IMR-90 (cell line): Measurements from ENCODE around the gene VTCN1. TPM values are rescaled to one million over a fixed set of nuclear protein-coding genes. Genes with fewer than 3 reads are reported as not detected.

Experiments
- ATAC-seq: fragments of 200-7000 bp; cut with Tn5 transposase; 2 replicates; pipeline ENCODE4 v1.9.1; 2020; ENCODE audit warnings: low read depth, mild to moderate bottlenecking, moderate library complexity
- BruUV-seq: library from RNA; stranded (reverse); fragments of 400-500 nt; replicated peaks from 2 replicates; lab custom pipeline; 2021; lab: Mats Ljungman, UMichigan
- CTCF ChIA-PET: fragments of 300-600 bp; formaldehyde crosslinking; extraction: SDS; loops from one replicate; lab custom pipeline; 2021; ENCODE audit warnings: antibody characterized with exemption; lab: Yijun Ruan, JAX
- POLR2A ChIA-PET: fragments of 300-600 bp; sonication (Branson Sonifier 250); formaldehyde crosslinking; loops from one replicate; lab custom pipeline; 2022; ENCODE audit warnings: antibody characterized with exemption; ENCODE audit not compliant: unreplicated experiment; lab: Charles Lee
- DNase-seq: peaks from one replicate; pipeline ENCODE4 v3.0.0; 2013
- H2AFZ ChIP-seq: replicated peaks from 2 replicates; pipeline ENCODE3; 2013; ENCODE audit warnings: low read length, mild to moderate bottlenecking; ENCODE audit not compliant: poor library complexity
- H2AK5ac ChIP-seq: 2 replicates; pipeline ENCODE4 v1.6.1; 2013; ENCODE audit warnings: low read depth, low read length, inconsistent platforms
- H2AK9ac ChIP-seq: replicated peaks from 2 replicates; pipeline ENCODE3; 2013; ENCODE audit warnings: mild to moderate bottlenecking, low read depth, low read length, moderate library complexity; ENCODE audit not compliant: poor library complexity
- H2BK120ac ChIP-seq: 2 replicates; pipeline ENCODE4 v1.6.1; 2013; ENCODE audit warnings: low read depth, low read length, inconsistent platforms
- H2BK15ac ChIP-seq: 3 replicates; pipeline ENCODE4 v1.6.1; 2013; ENCODE audit warnings: low read depth, low read length, inconsistent platforms
- H2BK20ac ChIP-seq: 2 replicates; pipeline ENCODE4 v1.6.1; 2013; ENCODE audit warnings: low read depth, mild to moderate bottlenecking, inconsistent platforms, low read length, moderate library complexity
- H2BK5ac ChIP-seq: 2 replicates; pipeline ENCODE4 v1.6.1; 2013; ENCODE audit warnings: mild to moderate bottlenecking, low read depth, low read length, inconsistent platforms; ENCODE audit not compliant: poor library complexity, severe bottlenecking
- H3K14ac ChIP-seq: replicated peaks from 2 replicates; pipeline ENCODE4 v1.6.1; 2013; ENCODE audit warnings: low read depth, low read length, inconsistent platforms
- H3K18ac ChIP-seq: 2 replicates; pipeline ENCODE4 v1.6.1; 2013; ENCODE audit warnings: low read depth, low read length, control low read depth
- H3K23ac ChIP-seq: 2 replicates; pipeline ENCODE4 v1.6.1; 2013; ENCODE audit warnings: low read depth, low read length, inconsistent platforms
- H3K27ac ChIP-seq: 2 replicates; pipeline ENCODE4 v1.5.1; 2013; ENCODE audit warnings: mild to moderate bottlenecking, control low read depth, low read length; ENCODE audit not compliant: insufficient read depth
- H3K27me3 ChIP-seq: 2 replicates; pipeline ENCODE4 v1.6.1; 2013; ENCODE audit warnings: low read length; ENCODE audit not compliant: control insufficient read depth, insufficient read depth
- H3K36me3 ChIP-seq: 2 replicates; pipeline ENCODE4 v1.6.1; 2013; ENCODE audit warnings: low read length, mixed read lengths; ENCODE audit not compliant: control insufficient read depth, insufficient read depth
- H3K4ac ChIP-seq: 2 replicates; pipeline ENCODE4 v1.6.1; 2013; ENCODE audit warnings: low read depth, low read length, inconsistent platforms
- H3K4me1 ChIP-seq: 2 replicates; pipeline ENCODE4 v1.6.1; 2013; ENCODE audit warnings: low read length, mixed read lengths; ENCODE audit not compliant: control insufficient read depth, insufficient read depth
- H3K4me2 ChIP-seq: 2 replicates; pipeline ENCODE4 v1.6.1; 2013; ENCODE audit warnings: low read depth, mild to moderate bottlenecking, control low read depth, low read length, moderate library complexity
- H3K4me3 ChIP-seq: 2 replicates; pipeline ENCODE4 v1.5.1; 2013; ENCODE audit warnings: low read depth, mild to moderate bottlenecking, control low read depth, low read length, moderate library complexity; ENCODE audit not compliant: insufficient read depth
- H3K56ac ChIP-seq: 2 replicates; pipeline ENCODE4 v1.6.1; 2013; ENCODE audit warnings: low read length, inconsistent platforms; ENCODE audit not compliant: insufficient read depth; ENCODE audit errors: extremely low read depth
- H3K79me1 ChIP-seq, 2 experiments: 2 replicates each; pipeline ENCODE4 v1.6.1; 2013; ENCODE audit warnings: low read length in 2 of 2, inconsistent platforms in 1 of 2, low read depth in 1 of 2
- H3K9ac ChIP-seq: 2 replicates; pipeline ENCODE4 v1.6.1; 2013; ENCODE audit warnings: low read depth, low read length, control low read depth
- H3K9me1 ChIP-seq: 2 replicates; pipeline ENCODE4 v1.6.1; 2013; ENCODE audit warnings: low read length, inconsistent platforms; ENCODE audit not compliant: insufficient read depth
- H3K9me3 ChIP-seq: 2 replicates; pipeline ENCODE4 v1.6.1; 2013; ENCODE audit warnings: low read length; ENCODE audit not compliant: control insufficient read depth, insufficient read depth
- H4K20me1 ChIP-seq: 2 replicates; pipeline ENCODE4 v1.6.1; 2013; ENCODE audit warnings: low read length, inconsistent platforms; ENCODE audit not compliant: insufficient read depth
- H4K5ac ChIP-seq: 2 replicates; pipeline ENCODE4 v1.6.1; 2013; ENCODE audit warnings: mild to moderate bottlenecking, low read depth, low read length, control low read depth
- H4K8ac ChIP-seq, 2 experiments: 2 replicates each; pipeline ENCODE4 v1.6.1; 2013; ENCODE audit warnings: low read depth in 2 of 2, low read length in 2 of 2, control low read depth in 1 of 2, inconsistent platforms in 1 of 2
- H4K91ac ChIP-seq: 2 replicates; pipeline ENCODE4 v1.6.1; 2013; ENCODE audit warnings: low read depth, low read length, inconsistent platforms; ENCODE audit not compliant: insufficient read depth
- BHLHE40 ChIP-seq: fragments of 150-350 bp; IDR thresholded peaks from 2 replicates; pipeline ENCODE4 v1.6.1; 2016; ENCODE audit warnings: mild to moderate bottlenecking, low read depth, low read length
- CEBPB ChIP-seq: IDR thresholded peaks from 2 replicates; pipeline ENCODE4 v1.6.1; 2012; ENCODE audit warnings: low read depth, low read length, improper control_type of control experiment
- CHD1 ChIP-seq: IDR thresholded peaks from 2 replicates; pipeline ENCODE4 v1.6.1; 2012; ENCODE audit warnings: low read depth, low read length, improper control_type of control experiment
- FOS ChIP-seq: fragments of 150-350 bp; IDR thresholded peaks from 2 replicates; pipeline ENCODE4 v1.6.1; 2016; ENCODE audit warnings: low read depth, low read length
- MAFK ChIP-seq: IDR thresholded peaks from 2 replicates; pipeline ENCODE4 v1.6.1; 2012; ENCODE audit warnings: low read depth, low read length, improper control_type of control experiment
- MAZ ChIP-seq: IDR thresholded peaks from 2 replicates; pipeline ENCODE4 v1.6.1; 2012; ENCODE audit warnings: low read depth, mild to moderate bottlenecking, low read length, improper control_type of control experiment, moderate library complexity, borderline replicate concordance
- MXI1 ChIP-seq: IDR thresholded peaks from 2 replicates; pipeline ENCODE4 v1.6.1; 2012; ENCODE audit warnings: low read depth, mild to moderate bottlenecking, low read length, moderate library complexity, borderline replicate concordance
- NFE2L2 ChIP-seq: fragments of 150-350 bp; IDR thresholded peaks from 2 replicates; pipeline ENCODE4 v1.6.1; 2016; ENCODE audit warnings: low read depth, mild to moderate bottlenecking, low read length
- POLR2A ChIP-seq: IDR thresholded peaks from 2 replicates; pipeline ENCODE4 v1.6.1; 2012; ENCODE audit warnings: mild to moderate bottlenecking, low read depth, low read length
- RAD21 ChIP-seq: IDR thresholded peaks from 2 replicates; pipeline ENCODE4 v1.6.1; 2012; ENCODE audit warnings: low read length, improper control_type of control experiment
- RCOR1 ChIP-seq: IDR thresholded peaks from 2 replicates; pipeline ENCODE4 v1.6.1; 2012; ENCODE audit warnings: mild to moderate bottlenecking, low read length, improper control_type of control experiment; ENCODE audit not compliant: insufficient replicate concordance
- RFX5 ChIP-seq: IDR thresholded peaks from 2 replicates; pipeline ENCODE4 v1.8.0; 2012; ENCODE audit warnings: low read depth, mild to moderate bottlenecking, low read length, moderate library complexity
- SMC3 ChIP-seq: fragments of 150-350 bp; IDR thresholded peaks from 2 replicates; pipeline ENCODE4 v1.6.1; 2016; ENCODE audit warnings: low read depth, mild to moderate bottlenecking, antibody characterized with exemption, low read length, moderate library complexity
- WGBS, 2 experiments: methylation state at CpG; one replicate each; pipeline versions ENCODE4 v1.1.5 to v1.1.7; 2013; ENCODE audit warnings: missing lambda C conversion rate in 2 of 2; ENCODE audit not compliant: insufficient read length in 1 of 2; ENCODE audit errors: extremely low coverage in 2 of 2; 5-methylcytosine and 5-hydroxymethylcytosine counted together
- dilution Hi-C: fragments of 300-500 bp; cut with HindIII; formaldehyde crosslinking; loops from one replicate; pipeline ENCODE4 v1.14.3; 2018; ENCODE audit warnings: low sequenced_read_pairs; ENCODE audit not compliant: unreplicated experiment
- in situ Hi-C: fragments of 300-500 bp; cut with MboI; formaldehyde crosslinking; loops from 3 replicates; pipeline ENCODE4 v1.14.3; 2019; ENCODE audit warnings: low sequenced_read_pairs, inconsistent platforms, mixed read lengths
- intact Hi-C: fragments of 100-400 bp; cut with micrococcal nuclease; formaldehyde crosslinking; loops from 2 replicates; pipeline ENCODE4 v1.10.0; 2022
- polyA plus RNA-seq, 3 experiments: library from polyadenylated mRNA; depleted of rRNA; stranded (reverse); fragments of >200 nt; gene quantifications; 2 replicates each; pipeline ENCODE4 v1.2.3, GENCODE V29; 2012; ENCODE audit warnings: low replicate concordance in 1 of 3
- total RNA-seq: library from RNA; depleted of rRNA; stranded (reverse); fragments of >200 nt; gene quantifications from 2 replicates; pipeline ENCODE4 v1.2.3, GENCODE V29; 2012
- TF ChIP-seq, protein P1 (sequence below): conservative IDR thresholded peaks from 2 replicates; pipeline ENCODE4 v1.5.1; 2012; ENCODE audit warnings: mild to moderate bottlenecking, low read depth, low read length, improper control_type of control experiment
- TF ChIP-seq, protein P2 (sequence below): fragments of 150-350 bp; IDR thresholded peaks from 2 replicates; pipeline ENCODE4 v1.6.1; 2017; ENCODE audit warnings: mild to moderate bottlenecking, antibody characterized with exemption, low read length, low read depth
- TF ChIP-seq, protein P3 (sequence below): fragments of 150-350 bp; IDR thresholded peaks from 2 replicates; pipeline ENCODE4 v1.6.1; 2016; ENCODE audit warnings: low read depth, mild to moderate bottlenecking, low read length, moderate library complexity, borderline replicate concordance

VTCN1 gene
- total and polyA plus RNA-seq, 2 of the 4 experiments (the other 2 are of a cell fraction), result not detected

DNA sequence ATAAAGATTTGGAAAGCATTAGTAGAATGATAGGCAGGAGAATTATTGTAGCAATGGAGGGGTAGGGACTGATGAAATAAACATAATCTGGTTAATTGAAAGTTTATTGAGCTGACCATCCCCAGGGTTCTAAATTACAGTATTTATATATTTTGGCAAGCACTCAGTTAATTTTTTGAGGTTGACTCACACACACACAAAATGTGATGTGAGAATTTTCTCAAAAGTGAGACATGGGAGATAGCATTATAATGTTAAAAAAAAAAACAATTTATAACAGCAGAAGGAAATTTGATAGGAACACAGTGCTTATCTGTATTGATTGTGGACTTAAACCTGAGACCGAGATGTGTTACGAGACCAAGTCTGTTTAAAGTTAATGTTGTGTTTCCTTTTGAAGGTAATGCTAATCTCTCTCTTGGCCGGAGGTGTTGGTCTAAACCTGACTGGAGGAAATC, 113.7 kb downstream of the VTCN1 start:
- H3K27ac ChIP-seq, result no peak overlapping the region

More for the DNA sequence above, 113.7 kb downstream of the VTCN1 start:
- peak overlapping the region; percentile 43 for H2BK5ac ChIP-seq
- H3K18ac ChIP-seq, result peak overlapping the region; percentile 87
- H3K36me3 ChIP-seq, result peaks cover 3% of the 10 kb centered on the region
- H2AK5ac ChIP-seq, result peak overlapping the region; percentile 68; the same call in 1 of the 2 replicates
- peaks cover 24% of the 10 kb centered on the region for H3K4me1 ChIP-seq
- POLR2A ChIA-PET, result no interaction called here
- dilution Hi-C loops (no loop called here), intact Hi-C loops (no loop called here), in situ Hi-C loops (no loop called here)
- H3K9me3 ChIP-seq, result no peaks in the 10 kb centered on the region
- BruUV-seq, result no TSS peak
- H4K8ac ChIP-seq, result peak overlapping the region; percentile 18 to 39; a peak in 1 of 4 replicates
- H2BK20ac ChIP-seq, result peak overlapping the region; percentile 76
- CTCF ChIA-PET, result interaction anchor here (0.7 kb wide), 1 partner anchor 45 kb away, joined by 4 read pairs; no protein-coding TSS in a partner anchor
- H3K4me2 ChIP-seq, result peak overlapping the region; percentile 39; the same call in 1 of the 2 replicates
- peaks cover 0 to 8% of the 10 kb centered on the region in 2 experiments; a peak in 1 of 4 replicates for H3K79me1 ChIP-seq
- H2BK120ac ChIP-seq, result peak overlapping the region; percentile 73
- no peak overlapping the region for H2AK9ac ChIP-seq
- H3K9ac ChIP-seq, result no peak overlapping the region
- no peak overlapping the region for H3K4me3 ChIP-seq
- 0 out of 2 replicates have a peak overlapping the region, but pooled peaks have one; percentile 53 for H4K5ac ChIP-seq
- peak overlapping the region; percentile 78; the same call in 1 of the 2 replicates for H3K14ac ChIP-seq
- H3K9me1 ChIP-seq, result peaks cover 25% of the 10 kb centered on the region
- peak overlapping the region; percentile 62; the same call in 1 of the 2 replicates for H4K91ac ChIP-seq
- peak overlapping the region; percentile 8; the same call in 1 of the 2 replicates for H3K4ac ChIP-seq
- no peaks in the 10 kb centered on the region for H3K27me3 ChIP-seq
- H3K56ac ChIP-seq, result no peak overlapping the region
- no peak overlapping the region for H3K23ac ChIP-seq
- ATAC-seq (no peak), DNase-seq (peak; percentile 61)
- H4K20me1 ChIP-seq, result peaks cover 3% of the 10 kb centered on the region; the same call in 1 of the 2 replicates
- H2BK15ac ChIP-seq, result peak overlapping the region; percentile 49; the same call in 2 of the 3 replicates
- 88% methylated on average over 3 of the region's 3 CpGs; no CpG with 5 or more reads in 1 of the 2 experiments for WGBS, 2 experiments
- no peak overlapping the region for H2AFZ ChIP-seq
- no peak for TF ChIP-seq FOS
- TF ChIP-seq CHD1, result no peak
- no peak for TF ChIP-seq MAZ
- TF ChIP-seq, protein P1, sequence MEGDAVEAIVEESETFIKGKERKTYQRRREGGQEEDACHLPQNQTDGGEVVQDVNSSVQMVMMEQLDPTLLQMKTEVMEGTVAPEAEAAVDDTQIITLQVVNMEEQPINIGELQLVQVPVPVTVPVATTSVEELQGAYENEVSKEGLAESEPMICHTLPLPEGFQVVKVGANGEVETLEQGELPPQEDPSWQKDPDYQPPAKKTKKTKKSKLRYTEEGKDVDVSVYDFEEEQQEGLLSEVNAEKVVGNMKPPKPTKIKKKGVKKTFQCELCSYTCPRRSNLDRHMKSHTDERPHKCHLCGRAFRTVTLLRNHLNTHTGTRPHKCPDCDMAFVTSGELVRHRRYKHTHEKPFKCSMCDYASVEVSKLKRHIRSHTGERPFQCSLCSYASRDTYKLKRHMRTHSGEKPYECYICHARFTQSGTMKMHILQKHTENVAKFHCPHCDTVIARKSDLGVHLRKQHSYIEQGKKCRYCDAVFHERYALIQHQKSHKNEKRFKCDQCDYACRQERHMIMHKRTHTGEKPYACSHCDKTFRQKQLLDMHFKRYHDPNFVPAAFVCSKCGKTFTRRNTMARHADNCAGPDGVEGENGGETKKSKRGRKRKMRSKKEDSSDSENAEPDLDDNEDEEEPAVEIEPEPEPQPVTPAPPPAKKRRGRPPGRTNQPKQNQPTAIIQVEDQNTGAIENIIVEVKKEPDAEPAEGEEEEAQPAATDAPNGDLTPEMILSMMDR, result no peak
- no peak for TF ChIP-seq SMC3
- TF ChIP-seq POLR2A, result no peak
- TF ChIP-seq, protein P2, sequence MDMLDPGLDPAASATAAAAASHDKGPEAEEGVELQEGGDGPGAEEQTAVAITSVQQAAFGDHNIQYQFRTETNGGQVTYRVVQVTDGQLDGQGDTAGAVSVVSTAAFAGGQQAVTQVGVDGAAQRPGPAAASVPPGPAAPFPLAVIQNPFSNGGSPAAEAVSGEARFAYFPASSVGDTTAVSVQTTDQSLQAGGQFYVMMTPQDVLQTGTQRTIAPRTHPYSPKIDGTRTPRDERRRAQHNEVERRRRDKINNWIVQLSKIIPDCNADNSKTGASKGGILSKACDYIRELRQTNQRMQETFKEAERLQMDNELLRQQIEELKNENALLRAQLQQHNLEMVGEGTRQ, result no peak
- TF ChIP-seq, protein P3, sequence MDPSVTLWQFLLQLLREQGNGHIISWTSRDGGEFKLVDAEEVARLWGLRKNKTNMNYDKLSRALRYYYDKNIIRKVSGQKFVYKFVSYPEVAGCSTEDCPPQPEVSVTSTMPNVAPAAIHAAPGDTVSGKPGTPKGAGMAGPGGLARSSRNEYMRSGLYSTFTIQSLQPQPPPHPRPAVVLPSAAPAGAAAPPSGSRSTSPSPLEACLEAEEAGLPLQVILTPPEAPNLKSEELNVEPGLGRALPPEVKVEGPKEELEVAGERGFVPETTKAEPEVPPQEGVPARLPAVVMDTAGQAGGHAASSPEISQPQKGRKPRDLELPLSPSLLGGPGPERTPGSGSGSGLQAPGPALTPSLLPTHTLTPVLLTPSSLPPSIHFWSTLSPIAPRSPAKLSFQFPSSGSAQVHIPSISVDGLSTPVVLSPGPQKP, result no peak
- no peak for TF ChIP-seq BHLHE40
- no peak for TF ChIP-seq MAFK
- no peak for TF ChIP-seq RFX5
- no peak for TF ChIP-seq MXI1
- TF ChIP-seq RCOR1, result no peak
- no peak for TF ChIP-seq CEBPB
- no peak for TF ChIP-seq RAD21
- TF ChIP-seq NFE2L2, result no peak
